ENCODE measurements around the gene GADL1.

The GADL1 gene

DNA sequence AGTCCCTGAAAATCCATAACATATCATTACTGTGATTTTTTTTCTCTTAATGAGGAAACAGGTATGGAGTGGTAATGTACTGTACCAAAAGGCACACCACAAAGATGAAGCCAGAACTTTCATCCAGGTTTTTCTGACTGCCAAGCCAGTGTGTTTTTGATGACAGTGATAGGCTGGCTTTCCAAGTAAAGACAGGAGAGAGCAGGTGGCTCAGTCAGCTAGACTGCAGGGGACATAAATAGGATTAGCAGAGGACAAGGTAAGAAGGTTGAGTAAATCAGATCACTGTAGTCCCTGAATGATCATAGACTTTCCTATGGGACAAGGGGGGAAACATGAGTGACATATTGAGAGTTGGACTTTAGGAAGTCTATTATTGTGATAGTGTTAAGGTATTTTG lies 127.9 kb downstream of the GADL1 start:
- no peak overlapping the region for H3K4me3 ChIP-seq (ENCODE audit: low read depth, low read length)
- in situ Hi-C loops (cut with HindIII; ENCODE audit: low sequenced_read_pairs), result no loop called here
- TF ChIP-seq, protein P1, sequence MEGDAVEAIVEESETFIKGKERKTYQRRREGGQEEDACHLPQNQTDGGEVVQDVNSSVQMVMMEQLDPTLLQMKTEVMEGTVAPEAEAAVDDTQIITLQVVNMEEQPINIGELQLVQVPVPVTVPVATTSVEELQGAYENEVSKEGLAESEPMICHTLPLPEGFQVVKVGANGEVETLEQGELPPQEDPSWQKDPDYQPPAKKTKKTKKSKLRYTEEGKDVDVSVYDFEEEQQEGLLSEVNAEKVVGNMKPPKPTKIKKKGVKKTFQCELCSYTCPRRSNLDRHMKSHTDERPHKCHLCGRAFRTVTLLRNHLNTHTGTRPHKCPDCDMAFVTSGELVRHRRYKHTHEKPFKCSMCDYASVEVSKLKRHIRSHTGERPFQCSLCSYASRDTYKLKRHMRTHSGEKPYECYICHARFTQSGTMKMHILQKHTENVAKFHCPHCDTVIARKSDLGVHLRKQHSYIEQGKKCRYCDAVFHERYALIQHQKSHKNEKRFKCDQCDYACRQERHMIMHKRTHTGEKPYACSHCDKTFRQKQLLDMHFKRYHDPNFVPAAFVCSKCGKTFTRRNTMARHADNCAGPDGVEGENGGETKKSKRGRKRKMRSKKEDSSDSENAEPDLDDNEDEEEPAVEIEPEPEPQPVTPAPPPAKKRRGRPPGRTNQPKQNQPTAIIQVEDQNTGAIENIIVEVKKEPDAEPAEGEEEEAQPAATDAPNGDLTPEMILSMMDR (IDR thresholded peaks at IDR 0.05; ENCODE audit: low read depth, low read length), result no peak
- no peak for DNase-seq (ENCODE audit: low read depth, low spot score)

GRCh38 chr3:30764891-30765290 lies 129.6 kb downstream of the GADL1 start:
- no peak for DNase-seq (ENCODE audit: low read depth, low spot score)
- no peak overlapping the region for H3K4me3 ChIP-seq (ENCODE audit: low read depth, low read length)
- in situ Hi-C loops (cut with HindIII; ENCODE audit: low sequenced_read_pairs), result no loop called here
- TF ChIP-seq, protein P1 (IDR thresholded peaks at IDR 0.05; ENCODE audit: low read depth, low read length), result no peak

DNA sequence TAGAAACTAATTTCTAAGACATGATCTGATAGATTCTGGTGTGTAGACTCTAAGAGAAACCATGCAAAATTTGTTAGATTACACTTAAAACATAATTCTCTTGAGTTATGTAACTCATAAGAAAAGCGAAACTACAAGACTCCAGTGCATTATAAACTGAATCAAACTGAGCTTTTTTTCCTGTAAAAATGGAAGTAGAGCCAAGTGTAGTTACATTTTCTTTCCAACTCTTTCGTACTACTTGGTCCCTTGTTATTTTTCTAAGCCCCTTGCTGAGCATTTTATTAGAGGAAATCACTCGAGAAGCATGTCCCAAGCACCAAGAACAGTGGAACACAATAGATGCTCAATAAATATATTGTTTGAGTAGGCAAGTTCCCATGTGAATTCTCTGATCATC lies 130.2 kb downstream of the GADL1 start:
- no peak for DNase-seq (ENCODE audit: low read depth, low spot score)
- in situ Hi-C loops (cut with HindIII; ENCODE audit: low sequenced_read_pairs), result no loop called here
- no peak overlapping the region for H3K4me3 ChIP-seq (ENCODE audit: low read depth, low read length)
- TF ChIP-seq, protein P1 (IDR thresholded peaks at IDR 0.05; ENCODE audit: low read depth, low read length), result no peak

GRCh38 chr3:30761374-30761773 lies 133.1 kb downstream of the GADL1 start:
- TF ChIP-seq, protein P1 (IDR thresholded peaks at IDR 0.05; ENCODE audit: low read depth, low read length), result no peak
- H3K4me3 ChIP-seq (ENCODE audit: low read depth, low read length), result no peak overlapping the region
- no peak for DNase-seq (ENCODE audit: low read depth, low spot score)
- in situ Hi-C loops (cut with HindIII; ENCODE audit: low sequenced_read_pairs), result no loop called here

DNA sequence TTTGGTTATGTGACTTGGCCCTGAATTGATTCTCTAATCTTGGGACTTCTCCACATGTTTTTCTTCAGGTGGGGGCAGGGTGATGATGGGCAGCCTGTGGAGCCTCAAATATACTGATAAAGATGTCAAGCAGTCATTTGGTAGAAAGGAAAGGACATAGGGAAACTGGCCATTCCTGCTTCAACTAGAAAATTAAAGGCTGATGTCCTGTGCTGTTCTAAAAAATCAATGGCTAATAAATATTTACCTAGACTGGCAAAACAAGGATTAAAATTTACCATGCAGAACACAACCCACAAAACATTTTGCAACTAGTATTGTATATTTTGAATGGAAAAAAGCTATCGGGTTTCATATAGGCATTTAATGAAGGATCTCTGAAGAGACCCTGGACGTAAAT lies 133.7 kb downstream of the GADL1 start:
- H3K4me3 ChIP-seq (ENCODE audit: low read depth, low read length), result no peak overlapping the region
- TF ChIP-seq, protein P1 (IDR thresholded peaks at IDR 0.05; ENCODE audit: low read depth, low read length), result no peak
- in situ Hi-C loops (cut with HindIII; ENCODE audit: low sequenced_read_pairs), result no loop called here
- no peak for DNase-seq (ENCODE audit: low read depth, low spot score)

- DNase-seq (ENCODE audit: low read depth, low spot score), result no peak
- in situ Hi-C loops (cut with HindIII; ENCODE audit: low sequenced_read_pairs), result no loop called here
- TF ChIP-seq, protein P1 (IDR thresholded peaks at IDR 0.05; ENCODE audit: low read depth, low read length), result no peak
- no peak overlapping the region for H3K4me3 ChIP-seq (ENCODE audit: low read depth, low read length)
These were observed 134.3 kb downstream of the GADL1 start for GRCh38 chr3:30760040-30760695.
